HG03575 (cell line): ENCODE data around the gene RAPGEF5.

Experiments
- ATAC-seq: cut with Tn5 transposase; IDR thresholded peaks from one replicate; pipeline ENCODE4 v1.9.1; 2021; ENCODE audit not compliant: unreplicated experiment, insufficient number of reproducible peaks, low FRiP score; ENCODE audit errors: extremely low read depth

RAPGEF5 gene

GRCh38 chr7:22287412-22287811, 69.5 kb downstream of the RAPGEF5 start:
- no peak for ATAC-seq

- no peak for ATAC-seq
Observed at GRCh38 chr7:22286436-22286835, 70.5 kb downstream of the RAPGEF5 start.

GRCh38 chr7:22281481-22281880, 75.5 kb downstream of the RAPGEF5 start:
- ATAC-seq: no peak

GRCh38 chr7:22280031-22280430, 76.9 kb downstream of the RAPGEF5 start:
- ATAC-seq: no peak

GRCh38 chr7:22278660-22279059, 78.3 kb downstream of the RAPGEF5 start:
- no peak for ATAC-seq

- no peak for ATAC-seq
Observed at GRCh38 chr7:22277375-22277774, 79.6 kb downstream of the RAPGEF5 start.

- ATAC-seq: no peak
Observed at GRCh38 chr7:22275661-22276060, 81.3 kb downstream of the RAPGEF5 start.

GRCh38 chr7:22271311-22271710, 85.6 kb downstream of the RAPGEF5 start:
- ATAC-seq: no peak

- ATAC-seq: no peak
Observed at GRCh38 chr7:22270371-22270770, 86.6 kb downstream of the RAPGEF5 start.

GRCh38 chr7:22269963-22270362, 87.0 kb downstream of the RAPGEF5 start:
- ATAC-seq: no peak

GRCh38 chr7:22268884-22269421, 88.0 kb downstream of the RAPGEF5 start:
- ATAC-seq: no peak

- no peak for ATAC-seq
Observed at GRCh38 chr7:22267930-22268615, 88.9 kb downstream of the RAPGEF5 start.

GRCh38 chr7:22262538-22262937, 94.4 kb downstream of the RAPGEF5 start:
- ATAC-seq: no peak

- no peak for ATAC-seq
Observed at GRCh38 chr7:22256541-22257096, 100.3 kb downstream of the RAPGEF5 start.

GRCh38 chr7:22255834-22256233, 101.1 kb downstream of the RAPGEF5 start:
- ATAC-seq: no peak

GRCh38 chr7:22255342-22255741, 101.6 kb downstream of the RAPGEF5 start:
- no peak for ATAC-seq

GRCh38 chr7:22252936-22253536, 103.9 kb downstream of the RAPGEF5 start:
- no peak for ATAC-seq

- ATAC-seq: no peak
Observed at GRCh38 chr7:22252016-22252415, 104.9 kb downstream of the RAPGEF5 start.

- no peak for ATAC-seq
Observed at GRCh38 chr7:22251281-22251680, 105.7 kb downstream of the RAPGEF5 start.

GRCh38 chr7:22250390-22250789, 106.6 kb downstream of the RAPGEF5 start:
- ATAC-seq: no peak
